WTC11 (cell line): ENCODE results near the gene ADAMTS18. TPM values are rescaled to one million over a fixed set of nuclear protein-coding genes. Genes with fewer than 3 reads are reported as not detected.

Experiments
- ATAC-seq: fragments of 200-7000 bp; cut with Tn5 transposase; 2 replicates; pipeline ENCODE4 v1.10.0; 2021; ENCODE audit warnings: mild to moderate bottlenecking, moderate library complexity
- CTCF ChIA-PET: fragments of 300-600 bp; sonication (Branson Sonifier 250); formaldehyde crosslinking; loops from one replicate; lab custom pipeline; 2021; ENCODE audit warnings: antibody characterized with exemption; lab: Charles Lee
- POLR2A ChIA-PET: fragments of 350-600 bp; sonication (Branson Sonifier 250); formaldehyde crosslinking; loops from one replicate; lab custom pipeline; 2021; ENCODE audit warnings: antibody characterized with exemption; lab: Charles Lee
- DNase-seq: peaks from one replicate; pipeline ENCODE4 v3.0.0; 2021; ENCODE audit warnings: low spot score
- H3K27ac Mint-ChIP-seq: 2 replicates; pipeline ENCODE4 v1.8.0; 2021; ENCODE audit warnings: mixed read lengths
- H3K27me3 Mint-ChIP-seq: 2 replicates; pipeline ENCODE4 v1.8.0; 2021; ENCODE audit warnings: low read depth, mild to moderate bottlenecking, moderate library complexity, mixed read lengths
- H3K36me3 Mint-ChIP-seq: 2 replicates; pipeline ENCODE4 v1.8.0; 2021; ENCODE audit warnings: mixed read lengths
- H3K4me1 Mint-ChIP-seq: 2 replicates; pipeline ENCODE4 v1.8.0; 2022; ENCODE audit warnings: mixed read lengths
- H3K4me3 Mint-ChIP-seq: 2 replicates; pipeline ENCODE4 v1.8.0; 2021; ENCODE audit warnings: mild to moderate bottlenecking, moderate library complexity, mixed read lengths
- H3K9me3 Mint-ChIP-seq: 2 replicates; pipeline ENCODE4 v1.8.0; 2021; ENCODE audit warnings: mixed read lengths
- ARID4B ChIP-seq: sonication (generic); formaldehyde crosslinking; IDR thresholded peaks from 2 replicates; pipeline ENCODE4 v1.8.0; 2023; ENCODE audit warnings: missing genetic modification reagents, mild to moderate bottlenecking, borderline replicate concordance
- ATF2 ChIP-seq: sonication (generic); formaldehyde crosslinking; IDR thresholded peaks from 2 replicates; pipeline ENCODE4 v1.8.1; 2022; ENCODE audit warnings: low read depth, missing genetic modification reagents, borderline replicate concordance
- EMX1 ChIP-seq: fragments of 250-450 bp; sonication (Bioruptor Pico); IDR thresholded peaks from 2 replicates; pipeline ENCODE4 v1.8.0; 2021; ENCODE audit warnings: mild to moderate bottlenecking
- IRF1 ChIP-seq: sonication (generic); formaldehyde crosslinking; IDR thresholded peaks from 2 replicates; pipeline ENCODE4 v1.8.0; 2023; ENCODE audit warnings: missing genetic modification reagents
- JAZF1 ChIP-seq: fragments of 250-450 bp; sonication (Bioruptor Pico); IDR thresholded peaks from 2 replicates; pipeline ENCODE4 v1.9.0; 2021; ENCODE audit warnings: moderate library complexity, mild to moderate bottlenecking, inconsistent platforms
- ZBTB43 ChIP-seq: sonication (generic); formaldehyde crosslinking; IDR thresholded peaks from 2 replicates; pipeline ENCODE4 v1.8.1; 2023; ENCODE audit warnings: mild to moderate bottlenecking, missing genetic modification reagents
- ZNF425 ChIP-seq: fragments of 250-450 bp; sonication (Bioruptor Pico); conservative IDR thresholded peaks from 2 replicates; pipeline ENCODE4 v1.9.0; 2021; ENCODE audit warnings: mild to moderate bottlenecking
- total RNA-seq: library from RNA; stranded (reverse); gene quantifications from 3 replicates; pipeline ENCODE4 v1.2.3, GENCODE V29; 2021

Gene ADAMTS18
- total RNA-seq, 1 experiment from 2014 or later = 0.17 TPM

GRCh38 chr16:77336637-77337036 lies 98.2 kb downstream of the ADAMTS18 start (continued):
- TF ChIP-seq ZBTB43 (CRISPR knock-in tag) (no peak), ZNF425 (no peak)

GRCh38 chr16:77335652-77336234 lies 99.1 kb downstream of the ADAMTS18 start:
- H3K4me3 Mint-ChIP-seq = peak overlapping the region; percentile 15; the same call in 1 of the 2 replicates
- peaks cover 27% of the 10 kb centered on the region for H3K4me1 Mint-ChIP-seq
- DNase-seq = peak; percentile 18
- peak; percentile 49 for ATAC-seq
- ChIA-PET POLR2A (no interaction called here), CTCF (no interaction called here)
- H3K27me3 Mint-ChIP-seq = peaks cover 18% of the 10 kb centered on the region
- no peak for TF ChIP-seq ARID4B (CRISPR knock-in tag)
- TF ChIP-seq ATF2 (CRISPR knock-in tag) = no peak
- no peak for TF ChIP-seq JAZF1
- no peaks in the 10 kb centered on the region for H3K36me3 Mint-ChIP-seq
- H3K27ac Mint-ChIP-seq = peak overlapping the region; percentile 67; the same call in 1 of the 2 replicates
- no peaks in the 10 kb centered on the region for H3K9me3 Mint-ChIP-seq

- no peaks in the 10 kb centered on the region for H3K36me3 Mint-ChIP-seq
Observed at GRCh38 chr16:77332792-77333191, 102.0 kb downstream of the ADAMTS18 start.

More at GRCh38 chr16:77332792-77333191, 102.0 kb downstream of the ADAMTS18 start:
- ATAC-seq = no peak
- Mint-ChIP-seq H3K9me3 (no peaks in the 10 kb centered on the region), H3K4me1 (peaks cover 33% of the 10 kb centered on the region), H3K4me3 (no peak overlapping the region), H3K27me3 (peaks cover 9% of the 10 kb centered on the region; the same call in 1 of the 2 replicates), H3K27ac (no peak overlapping the region)
- ChIA-PET CTCF (no interaction called here), POLR2A (no interaction called here)
- TF ChIP-seq EMX1 (CRISPR knock-in tag) = no peak
- TF ChIP-seq IRF1 = no peak
- DNase-seq = no peak
